Activated CD4-positive, alpha-beta T cell treated with anti-CD3 and anti-CD28 coated beads for 4 hours (primary cell): ENCODE data around the gene ZNF608.

Experiments used
- DNase-seq, 2 donors: peaks; one replicate each; pipeline ENCODE4 v3.0.0-alpha.2; 2020

The ZNF608 gene

GRCh38 chr5:124714910-124715309, 31.5 kb downstream of the ZNF608 start:
- DNase-seq = no peak

GRCh38 chr5:124713595-124713994, 32.8 kb downstream of the ZNF608 start:
- no peak for DNase-seq

DNA sequence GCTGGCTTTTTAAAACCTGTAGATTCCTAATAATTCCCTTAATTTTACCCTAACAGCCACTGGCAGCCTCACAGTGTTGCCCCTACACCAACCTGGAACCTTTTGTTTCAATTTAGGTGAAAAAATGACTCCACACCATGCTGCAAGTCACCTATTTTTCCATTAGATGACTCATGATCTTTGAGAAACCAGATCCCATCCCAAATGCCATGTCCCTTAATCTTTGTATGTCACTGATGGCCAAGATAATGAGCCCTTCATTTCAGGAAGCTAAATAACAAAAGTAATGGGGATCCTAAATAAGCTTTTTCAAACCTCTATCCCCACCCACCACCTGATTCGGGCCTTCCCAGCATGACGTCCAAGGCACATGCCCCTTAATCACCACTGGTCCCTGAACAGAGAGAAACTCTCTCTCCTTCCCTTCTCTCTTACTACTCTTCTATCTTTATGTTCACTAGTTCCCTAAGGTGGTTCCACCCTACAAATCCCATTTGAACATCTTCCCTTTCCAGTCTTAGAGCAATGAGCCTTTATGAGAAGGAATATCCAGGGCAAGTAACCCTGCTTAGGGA, 33.6 kb downstream of the ZNF608 start:
- DNase-seq = no peak

DNA sequence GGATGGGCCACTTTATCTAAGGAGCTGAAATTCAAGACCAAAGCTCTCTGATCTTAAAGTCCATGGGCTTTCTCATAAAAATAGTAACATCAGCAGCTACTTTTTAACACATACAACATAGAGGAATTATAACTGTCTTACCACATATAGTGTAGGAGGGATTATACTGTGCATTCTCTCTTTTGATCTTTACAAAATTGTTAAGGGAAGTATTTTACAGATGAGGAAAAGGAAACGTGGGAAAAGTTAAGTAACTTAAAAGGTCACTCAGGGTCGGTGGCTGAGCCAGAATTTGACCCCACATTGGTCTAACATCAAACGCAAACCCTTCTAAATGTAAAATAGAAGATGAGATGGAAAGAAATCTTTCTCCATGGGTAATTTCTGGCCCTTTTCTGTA, 38.4 kb downstream of the ZNF608 start:
- DNase-seq = no peak

GRCh38 chr5:124707520-124707919, 38.9 kb downstream of the ZNF608 start:
- no peak for DNase-seq

- DNase-seq = no peak
Measured at GRCh38 chr5:124706729-124707361, 39.6 kb downstream of the ZNF608 start.

DNA sequence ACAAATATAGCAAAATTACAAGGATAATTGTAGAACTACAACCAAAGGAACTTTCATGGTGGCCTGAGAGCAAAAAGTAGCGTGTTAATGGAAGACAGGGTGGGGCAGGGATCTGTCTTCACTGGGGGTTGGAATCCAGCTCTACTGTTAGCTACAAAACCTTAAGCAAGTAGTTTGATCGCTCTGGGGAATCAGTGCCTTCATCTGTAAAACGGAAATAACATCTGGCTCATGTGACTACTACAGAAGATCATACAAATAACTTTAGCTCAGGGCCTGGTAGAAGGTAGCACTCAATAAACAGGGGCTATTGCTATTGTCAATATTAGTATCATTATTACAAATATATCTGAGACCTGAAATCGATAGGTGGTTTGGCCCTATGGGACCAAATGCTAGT, 40.4 kb downstream of the ZNF608 start:
- DNase-seq = no peak

- DNase-seq = no peak
Measured at GRCh38 chr5:124705577-124705976, 40.9 kb downstream of the ZNF608 start.

GRCh38 chr5:124704594-124705284, 41.7 kb downstream of the ZNF608 start:
- DNase-seq = no peak

DNA sequence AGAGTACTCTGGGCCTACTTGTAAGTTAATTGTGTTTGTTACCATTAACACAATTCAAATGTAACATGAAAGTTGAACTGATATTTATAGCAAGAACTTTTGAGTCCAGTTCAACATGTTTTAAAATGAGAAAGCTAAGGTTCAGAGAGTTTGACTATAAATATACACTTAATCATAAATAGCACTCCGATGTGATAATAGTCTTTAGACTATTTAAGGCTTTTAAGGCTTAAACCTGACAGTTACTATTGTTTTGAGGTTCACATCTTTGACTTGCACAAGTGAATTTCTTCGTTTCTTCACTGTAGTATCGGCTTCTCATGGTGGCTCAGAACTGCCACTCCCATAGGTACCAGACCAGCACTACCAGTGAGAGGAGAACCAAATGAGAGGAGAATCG, 42.4 kb downstream of the ZNF608 start:
- no peak for DNase-seq

- no peak for DNase-seq
Measured at GRCh38 chr5:124702525-124702924, 43.9 kb downstream of the ZNF608 start.

DNA sequence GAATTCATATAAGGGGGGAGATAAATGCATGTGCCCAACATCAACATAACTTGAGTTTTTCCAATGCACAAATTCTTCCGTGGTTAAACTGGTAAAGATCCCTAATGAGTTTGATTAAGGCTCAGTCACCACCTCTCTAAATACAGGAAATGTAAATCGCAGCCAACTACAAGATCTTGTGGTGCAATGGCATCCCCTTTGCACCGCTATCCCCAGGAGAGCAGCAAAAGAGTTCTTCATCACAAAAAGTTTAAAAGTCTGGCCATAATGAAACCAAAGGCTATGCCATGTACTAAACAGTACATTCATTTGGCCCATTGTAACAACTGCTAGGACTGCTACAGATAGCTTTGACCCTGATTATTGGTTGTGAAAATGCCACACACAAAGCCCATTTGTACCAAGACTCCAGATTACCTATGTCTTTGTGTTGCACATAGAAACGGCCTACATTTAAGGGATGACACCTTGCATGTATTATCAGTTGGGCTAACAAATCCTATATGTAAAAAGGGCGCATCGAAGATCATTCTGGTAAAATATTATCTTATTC, 44.5 kb downstream of the ZNF608 start:
- DNase-seq = no peak

DNA sequence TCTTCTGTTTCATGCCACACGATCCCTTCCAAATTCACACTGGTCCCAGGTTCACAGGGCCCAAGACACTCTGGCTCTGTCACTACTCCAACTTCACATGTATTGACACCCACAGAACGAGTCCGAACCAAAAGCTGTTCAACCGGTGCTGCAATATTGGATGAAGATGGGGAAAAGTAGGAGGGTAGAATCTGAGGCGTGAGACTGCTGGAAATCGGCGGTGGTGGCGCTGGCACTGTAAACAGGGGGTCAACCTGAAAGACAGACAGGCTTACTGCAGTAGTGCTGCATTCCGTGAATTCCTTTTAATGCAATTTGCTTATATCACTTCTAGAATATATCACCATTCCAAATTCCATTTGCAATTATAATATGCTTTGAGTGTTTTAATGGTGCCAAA, 45.4 kb downstream of the ZNF608 start:
- DNase-seq = no peak

DNA sequence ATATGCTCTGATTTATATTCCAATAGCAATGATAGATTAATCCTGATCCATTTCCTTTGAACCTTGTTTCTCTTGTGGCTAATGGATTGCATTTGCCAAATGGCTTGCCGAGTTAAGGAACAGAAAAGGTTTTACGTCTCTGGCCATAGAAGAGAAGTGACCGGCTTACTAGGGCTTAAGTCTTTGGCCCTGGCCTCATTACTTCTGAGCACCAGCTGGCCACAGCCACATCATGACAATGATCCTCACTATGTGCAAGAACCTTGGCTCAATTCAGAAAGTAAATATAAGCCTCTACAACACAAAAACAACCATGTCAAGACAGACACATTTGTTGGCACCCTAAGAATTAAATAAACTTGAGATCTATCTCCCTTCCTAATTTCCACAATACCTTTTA, 46.1 kb downstream of the ZNF608 start:
- no peak for DNase-seq

DNA sequence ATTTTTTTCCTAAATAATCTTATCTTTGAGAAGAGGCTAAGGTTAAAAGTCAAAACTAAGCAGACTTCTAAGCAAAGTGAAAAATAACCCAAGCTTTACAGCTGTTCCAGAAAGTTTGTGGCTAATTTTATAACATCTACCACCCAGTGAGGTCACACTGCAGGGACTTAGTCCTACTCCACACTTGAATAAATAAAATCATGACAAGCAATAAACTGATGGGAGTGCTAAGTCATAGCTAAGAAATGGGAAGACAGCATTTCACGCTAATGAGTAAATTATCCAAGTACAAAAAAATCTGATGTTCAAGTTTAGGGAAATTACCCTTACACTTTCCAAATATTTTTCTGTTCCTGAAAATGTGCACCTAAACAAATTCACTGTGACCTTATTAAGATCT, 47.7 kb downstream of the ZNF608 start:
- no peak for DNase-seq

DNA sequence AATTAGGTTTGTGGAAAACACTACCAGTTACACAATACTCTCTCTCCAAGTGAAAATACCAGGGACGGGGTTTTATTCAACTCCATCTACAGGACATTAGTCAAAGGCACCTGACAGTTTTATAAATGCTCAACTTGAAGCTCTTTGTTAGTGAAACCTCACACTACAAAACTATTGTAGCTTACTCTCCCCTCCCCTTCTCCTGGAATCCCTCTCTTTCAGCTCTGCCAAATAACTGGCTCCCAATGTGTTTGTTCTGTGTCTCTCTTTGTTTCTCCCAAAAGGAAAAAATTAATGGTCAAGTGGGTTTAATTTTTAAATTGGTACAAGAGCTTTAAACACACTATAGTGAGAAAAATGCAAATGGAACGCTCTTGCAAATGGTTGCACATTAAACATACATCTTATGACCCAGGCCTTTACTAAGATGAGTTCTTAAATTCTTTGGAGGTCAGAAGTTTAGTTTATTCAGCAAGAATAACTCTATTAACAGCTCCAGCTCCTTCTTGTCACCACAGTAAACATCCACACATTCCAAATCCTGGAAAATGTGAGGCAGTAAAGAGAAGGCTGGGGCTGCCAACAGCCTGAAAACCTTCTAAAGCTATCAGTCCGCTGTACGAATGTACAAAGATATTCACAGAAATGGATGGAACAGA, 48.4 kb downstream of the ZNF608 start:
- no peak for DNase-seq

- DNase-seq = no peak
Measured at GRCh38 chr5:124697501-124697900, 48.9 kb downstream of the ZNF608 start.

DNA sequence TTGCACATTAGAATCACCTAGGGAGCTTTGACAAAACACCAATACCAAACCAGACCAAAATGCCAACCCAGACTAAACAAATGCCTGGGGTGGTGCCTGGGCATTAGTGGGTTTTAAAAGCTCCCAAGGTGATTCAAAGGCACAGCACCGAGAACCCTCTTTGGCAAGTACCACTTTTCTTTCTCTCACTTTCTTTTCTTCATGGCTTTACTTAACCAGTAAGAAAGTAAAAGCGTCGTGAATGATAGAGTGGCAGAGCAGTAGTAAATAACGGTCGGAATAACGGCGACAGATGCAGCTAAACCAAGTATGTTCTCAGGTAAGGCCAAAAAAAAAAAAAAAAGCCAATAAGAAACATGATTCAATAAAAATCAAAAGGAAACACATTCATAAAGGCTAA, 49.5 kb downstream of the ZNF608 start:
- no peak for DNase-seq
